ENCODE measurements around the gene HEYL. TPM values are rescaled to one million over a fixed set of nuclear protein-coding genes. Genes with fewer than 3 reads are reported as not detected.

Gene HEYL
- total and polyA plus RNA-seq, 9 of the 15 experiments (the other 6 are each of a cell fraction or from before 2014, with no cell fraction given), result 0.13 to 0.89 (median 0.25) TPM

- TF ChIP-seq ZBTB43 (CRISPR knock-in tag; IDR thresholded peaks at IDR 0.05) (no peak), CEBPG (CRISPR knock-in tag; IDR thresholded peaks at IDR 0.05) (peak; percentile 38; the same call in 1 of the 2 replicates), CEBPG (tag; conservative IDR thresholded peaks at IDR 0.05 in 1 of 2, IDR thresholded peaks at IDR 0.05 in 1 of 2) (peak; percentile 52 to 75; a peak in 3 of 4 replicates), USF2 (CRISPR knock-in tag; IDR thresholded peaks at IDR 0.05) (no peak), NFIC (IDR thresholded peaks at IDR 0.05) (peak; percentile 10; the same call in 1 of the 2 replicates), NFYB (IDR thresholded peaks at IDR 0.05; ENCODE audit: extremely low read depth, insufficient read length) (no peak), L3MBTL2 (IDR thresholded peaks at IDR 0.05) (no peak), STAT5A (IDR thresholded peaks at IDR 0.05; ENCODE audit: borderline replicate concordance, low read length) (no peak), MNT (conservative IDR thresholded peaks at IDR 0.05) (no peak), JUN (IDR thresholded peaks at IDR 0.05; ENCODE audit: borderline replicate concordance, low read depth, low read length) (0 out of 2 replicates have a peak, but pooled peaks have one; percentile 39), JUN (CRISPR knock-in tag; IDR thresholded peaks at IDR 0.05; ENCODE audit: borderline replicate concordance) (no peak), TEAD4 (IDR thresholded peaks at IDR 0.05; ENCODE audit: low read length) (no peak; the same call in 1 of the 2 replicates), TEAD4 (CRISPR knock-in tag; IDR thresholded peaks at IDR 0.05; ENCODE audit: borderline replicate concordance) (no peak), NUFIP1 (IDR thresholded peaks at IDR 0.05; ENCODE audit: partially characterized antibody) (no peak), CSDE1 (IDR thresholded peaks at IDR 0.05) (no peak), ZKSCAN8 (CRISPR knock-in tag; IDR thresholded peaks at IDR 0.05) (no peak), SUPT5H (IDR thresholded peaks at IDR 0.05) (no peak), GATA2 (CRISPR knock-in tag; IDR thresholded peaks at IDR 0.05) (0 out of 2 replicates have a peak, but pooled peaks have one; percentile 23), MTF1 (CRISPR knock-in tag; IDR thresholded peaks at IDR 0.05; ENCODE audit: borderline replicate concordance) (no peak), HOXB6 (CRISPR knock-in tag; IDR thresholded peaks at IDR 0.05; ENCODE audit: borderline replicate concordance) (no peak), ZNF280B (CRISPR knock-in tag; IDR thresholded peaks at IDR 0.05) (no peak), ADNP (tag; IDR thresholded peaks at IDR 0.05) (no peak), PTRF (tag; IDR thresholded peaks at IDR 0.05) (no peak), ZNF668 (CRISPR knock-in tag; IDR thresholded peaks at IDR 0.05) (no peak), IRF2 (CRISPR knock-in tag; IDR thresholded peaks at IDR 0.05) (no peak)
These were observed 14.1 kb upstream of the HEYL start (continued) for GRCh38 chr1:39653546-39654031.

Data from K562 (cell line).